DND-41 (cell line): ENCODE results near the gene HOXC11.

ENCODE experiments used
- ATAC-seq: fragments of 200-7000 bp; cut with Tn5 transposase; 3 replicates; pipeline ENCODE4 v1.9.1; 2021; ENCODE audit warnings: low read depth; ENCODE audit not compliant: insufficient read depth
- DNase-seq: peaks from one replicate; pipeline ENCODE4 v3.0.0-alpha.2; 2020
- H2AFZ ChIP-seq: 2 replicates; pipeline ENCODE4 v1.6.0; 2012; ENCODE audit warnings: low read depth, low read length
- H3K27ac ChIP-seq: 2 replicates; pipeline ENCODE4 v1.5.1; 2012; ENCODE audit warnings: low read length, inconsistent platforms
- H3K27me3 ChIP-seq: fragments of 200-600 bp; sonication (generic); 2 replicates; pipeline ENCODE4 v1.6.0; 2012; ENCODE audit warnings: low read length, mild to moderate bottlenecking, inconsistent platforms; ENCODE audit not compliant: insufficient read depth, poor library complexity
- H3K36me3 ChIP-seq: 2 replicates; pipeline ENCODE4 v1.5.1; 2012; ENCODE audit warnings: low read length, inconsistent platforms; ENCODE audit not compliant: insufficient read depth
- H3K4me1 ChIP-seq: 2 replicates; pipeline ENCODE4 v1.5.1; 2012; ENCODE audit warnings: mild to moderate bottlenecking, low read length; ENCODE audit not compliant: insufficient read depth
- H3K4me2 ChIP-seq: 2 replicates; pipeline ENCODE4 v1.6.0; 2012; ENCODE audit warnings: mild to moderate bottlenecking, moderate library complexity, low read length, inconsistent platforms; ENCODE audit not compliant: insufficient read depth
- H3K4me3 ChIP-seq, 2 experiments: fragments of 200-600 bp in 1 of 2; shearing (Covaris generic) in 1 of 2; 2 replicates each; pipeline ENCODE4 v1.5.1; 2012 to 2016; ENCODE audit warnings: inconsistent platforms in 2 of 2, low read length in 2 of 2, mild to moderate bottlenecking in 2 of 2, low read depth in 1 of 2, moderate library complexity in 1 of 2
- H3K79me2 ChIP-seq: 2 replicates; pipeline ENCODE4 v1.6.0; 2012; ENCODE audit warnings: low read length, inconsistent platforms; ENCODE audit not compliant: insufficient read depth
- H3K9ac ChIP-seq: 2 replicates; pipeline ENCODE4 v1.6.0; 2012; ENCODE audit warnings: low read depth, mild to moderate bottlenecking, inconsistent platforms, low read length, moderate library complexity
- H3K9me3 ChIP-seq: 2 replicates; pipeline ENCODE4 v1.5.1; 2012; ENCODE audit warnings: low read length, moderate library complexity, mild to moderate bottlenecking, inconsistent platforms; ENCODE audit not compliant: insufficient read depth, severe bottlenecking
- H4K20me1 ChIP-seq: 2 replicates; pipeline ENCODE4 v1.6.0; 2012; ENCODE audit warnings: low read length; ENCODE audit not compliant: insufficient read depth
- EZH2 ChIP-seq: IDR thresholded peaks from 3 replicates; pipeline ENCODE4 v1.6.1; 2012; ENCODE audit warnings: borderline replicate concordance, low read depth, mild to moderate bottlenecking, moderate library complexity, low read length, inconsistent platforms; ENCODE audit not compliant: severe bottlenecking
- TF ChIP-seq, protein P1 (sequence below): IDR thresholded peaks from 2 replicates; pipeline ENCODE4 v1.5.1; 2012; ENCODE audit warnings: borderline replicate concordance, low read length, moderate library complexity, mild to moderate bottlenecking; ENCODE audit not compliant: poor library complexity, severe bottlenecking; ENCODE audit errors: extremely low read depth

HOXC11 gene

DNA sequence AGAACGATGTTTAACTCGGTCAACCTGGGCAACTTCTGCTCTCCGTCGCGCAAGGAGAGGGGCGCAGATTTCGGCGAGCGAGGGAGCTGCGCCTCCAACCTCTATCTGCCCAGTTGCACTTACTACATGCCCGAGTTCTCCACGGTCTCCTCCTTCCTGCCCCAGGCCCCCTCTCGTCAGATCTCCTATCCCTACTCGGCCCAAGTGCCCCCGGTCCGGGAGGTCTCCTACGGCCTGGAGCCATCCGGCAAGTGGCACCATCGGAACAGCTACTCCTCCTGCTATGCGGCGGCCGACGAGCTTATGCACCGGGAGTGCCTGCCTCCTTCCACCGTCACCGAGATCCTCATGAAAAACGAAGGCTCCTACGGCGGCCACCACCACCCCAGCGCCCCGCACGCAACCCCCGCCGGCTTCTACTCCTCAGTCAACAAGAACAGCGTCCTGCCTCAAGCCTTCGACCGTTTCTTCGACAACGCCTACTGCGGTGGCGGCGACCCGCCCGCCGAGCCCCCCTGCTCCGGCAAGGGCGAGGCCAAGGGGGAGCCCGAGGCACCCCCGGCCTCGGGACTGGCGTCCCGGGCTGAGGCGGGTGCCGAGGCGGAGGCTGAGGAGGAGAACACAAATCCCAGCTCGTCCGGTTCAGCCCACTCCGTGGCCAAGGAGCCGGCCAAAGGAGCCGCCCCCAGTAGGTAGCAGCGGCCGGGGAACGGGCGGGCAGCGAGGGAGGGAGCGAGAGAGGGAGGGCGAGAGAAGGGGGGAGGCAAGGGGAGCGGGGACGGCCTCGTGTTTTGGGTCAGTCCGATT lies 513 bp downstream of the HOXC11 start:
- Histone ChIP-seq H3K4me1 (peaks cover 5% of the 10 kb centered on the region), H3K27ac (no peak overlapping the region), H3K4me2 (no peak overlapping the region), H3K79me2 (no peaks in the 10 kb centered on the region), H3K4me3 (no peak overlapping the region), H3K9me3 (no peaks in the 10 kb centered on the region), H3K27me3 (peaks cover 44% of the 10 kb centered on the region), H3K9ac (no peak overlapping the region), H3K36me3 (no peaks in the 10 kb centered on the region), H4K20me1 (no peaks in the 10 kb centered on the region), H2AFZ (no peak overlapping the region)
- no peak for ATAC-seq
- TF ChIP-seq, protein P1, sequence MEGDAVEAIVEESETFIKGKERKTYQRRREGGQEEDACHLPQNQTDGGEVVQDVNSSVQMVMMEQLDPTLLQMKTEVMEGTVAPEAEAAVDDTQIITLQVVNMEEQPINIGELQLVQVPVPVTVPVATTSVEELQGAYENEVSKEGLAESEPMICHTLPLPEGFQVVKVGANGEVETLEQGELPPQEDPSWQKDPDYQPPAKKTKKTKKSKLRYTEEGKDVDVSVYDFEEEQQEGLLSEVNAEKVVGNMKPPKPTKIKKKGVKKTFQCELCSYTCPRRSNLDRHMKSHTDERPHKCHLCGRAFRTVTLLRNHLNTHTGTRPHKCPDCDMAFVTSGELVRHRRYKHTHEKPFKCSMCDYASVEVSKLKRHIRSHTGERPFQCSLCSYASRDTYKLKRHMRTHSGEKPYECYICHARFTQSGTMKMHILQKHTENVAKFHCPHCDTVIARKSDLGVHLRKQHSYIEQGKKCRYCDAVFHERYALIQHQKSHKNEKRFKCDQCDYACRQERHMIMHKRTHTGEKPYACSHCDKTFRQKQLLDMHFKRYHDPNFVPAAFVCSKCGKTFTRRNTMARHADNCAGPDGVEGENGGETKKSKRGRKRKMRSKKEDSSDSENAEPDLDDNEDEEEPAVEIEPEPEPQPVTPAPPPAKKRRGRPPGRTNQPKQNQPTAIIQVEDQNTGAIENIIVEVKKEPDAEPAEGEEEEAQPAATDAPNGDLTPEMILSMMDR, result no peak
- no peak for TF ChIP-seq EZH2
- no peak for DNase-seq

DNA sequence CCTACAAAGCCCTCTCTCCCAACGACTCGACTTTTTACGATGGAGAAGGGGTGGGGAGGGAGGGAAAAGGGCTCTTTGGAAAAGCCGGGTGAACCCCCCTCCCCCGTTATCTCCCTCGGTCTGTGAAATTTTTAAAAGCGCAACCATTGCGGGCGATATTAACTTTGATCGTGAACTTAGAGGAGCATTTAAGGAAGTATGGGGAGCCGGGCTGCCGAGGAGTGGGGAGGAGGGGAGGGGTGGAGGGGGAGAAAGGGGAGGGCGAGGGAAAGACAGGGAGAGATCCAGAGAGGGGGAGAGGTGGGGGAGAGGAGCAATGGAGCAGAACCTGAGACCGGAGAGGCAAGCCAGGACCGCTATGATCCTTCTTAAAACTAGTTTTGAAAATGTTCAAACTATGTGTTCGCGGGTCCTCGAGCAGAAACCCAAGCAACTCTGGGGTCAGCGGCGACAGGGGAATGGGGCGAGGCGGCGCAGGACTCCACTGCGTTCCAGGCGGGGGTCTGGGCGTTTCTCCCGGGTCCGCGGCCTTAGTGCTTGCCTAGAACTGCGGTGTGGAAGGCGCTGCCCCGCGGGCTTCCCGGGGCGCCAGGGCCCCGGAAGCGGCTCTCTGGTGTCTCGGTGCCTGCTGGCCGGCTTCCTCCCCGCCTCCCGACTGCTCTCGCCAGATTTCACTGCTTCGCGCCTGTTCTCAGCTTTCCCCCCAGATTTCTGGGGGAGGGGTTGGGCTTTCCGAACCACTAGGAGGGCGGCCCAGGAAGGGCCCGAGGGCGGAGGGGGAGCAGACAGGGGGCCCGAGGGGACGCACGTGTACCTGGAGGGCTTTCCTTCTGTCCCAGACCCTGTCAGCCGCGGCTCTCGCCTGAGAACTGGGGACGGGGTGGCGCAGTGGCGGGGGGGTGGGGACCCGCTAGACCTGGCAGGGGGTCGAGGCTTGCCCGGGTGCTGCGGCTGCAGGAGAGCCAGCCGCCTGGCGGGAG lies 1.4 kb downstream of the HOXC11 start, which contains the start of gene HOTAIR:
Gene HOTAIR (minus strand): TSS at position 871 of the 980 bp plus-strand sequence.
- DNase-seq (no peak), ATAC-seq (no peak)
- no peak within 1 kb of the TSS for H3K9ac ChIP-seq
- H2AFZ ChIP-seq, result no peak within 1 kb of the TSS
- no peak within 1 kb of the TSS for H3K27ac ChIP-seq
- TF ChIP-seq, protein P1, result no peak
- TF ChIP-seq EZH2, result no peak
- peaks cover 5% of the 10 kb centered on the region for H3K4me1 ChIP-seq
- no peak within 1 kb of the TSS for H3K4me3 ChIP-seq
- H3K9me3 ChIP-seq, result no peaks in the 10 kb centered on the region
- H4K20me1 ChIP-seq, result no peaks in the 10 kb centered on the region
- H3K36me3 ChIP-seq, result no peaks in the 10 kb centered on the region
- H3K79me2 ChIP-seq, result no peaks in the 10 kb centered on the region
- no peak within 1 kb of the TSS for H3K4me2 ChIP-seq
- H3K27me3 ChIP-seq, result peaks cover 43% of the 10 kb centered on the region

DNA sequence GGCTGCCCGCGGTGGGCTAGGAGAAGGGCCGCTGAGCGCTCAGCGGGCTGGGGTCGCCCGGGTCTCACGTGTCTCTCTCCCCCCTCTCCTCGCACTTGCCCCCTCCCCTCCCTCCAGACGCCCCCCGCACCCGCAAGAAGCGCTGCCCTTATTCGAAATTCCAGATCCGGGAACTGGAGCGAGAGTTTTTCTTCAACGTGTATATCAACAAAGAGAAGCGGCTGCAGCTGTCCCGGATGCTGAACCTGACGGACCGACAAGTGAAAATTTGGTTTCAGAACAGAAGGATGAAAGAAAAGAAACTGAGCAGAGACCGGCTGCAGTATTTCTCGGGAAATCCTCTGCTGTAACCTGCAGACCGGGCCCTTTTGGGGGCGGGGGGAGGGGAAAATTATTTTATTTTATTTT lies 2.1 kb downstream of the HOXC11 start:
- DNase-seq, result no peak
- Histone ChIP-seq H3K4me2 (no peak overlapping the region), H3K4me3 (no peak overlapping the region), H3K27ac (no peak overlapping the region), H3K79me2 (no peaks in the 10 kb centered on the region), H2AFZ (no peak overlapping the region), H3K27me3 (peaks cover 43% of the 10 kb centered on the region), H3K36me3 (no peaks in the 10 kb centered on the region), H3K4me1 (peaks cover 5% of the 10 kb centered on the region), H3K9ac (no peak overlapping the region), H4K20me1 (no peaks in the 10 kb centered on the region), H3K9me3 (no peaks in the 10 kb centered on the region)
- ATAC-seq, result no peak
- TF ChIP-seq, protein P1, result no peak
- no peak for TF ChIP-seq EZH2
